K562 (cell line): Measurements from ENCODE around the gene HIF1A. TPM values are rescaled to one million over a fixed set of nuclear protein-coding genes. Genes with fewer than 3 reads are reported as not detected.

Experiments used
- ATAC-seq: fragments of 200-7000 bp; cut with Tn5 transposase; 3 replicates; pipeline ENCODE4 v1.9.1; 2020; ENCODE audit warnings: moderate library complexity
- BruUV-seq: library from RNA; stranded (reverse); fragments of 400-500 nt; replicated peaks from 2 replicates; lab custom pipeline; 2021; lab: Mats Ljungman, UMichigan
- CTCF ChIA-PET: fragments of 300-600 bp; formaldehyde crosslinking; extraction: SDS; loops from one replicate; lab custom pipeline; 2021; ENCODE audit warnings: low intra/inter-chr PET ratio; lab: Yijun Ruan, JAX
- POLR2A ChIA-PET: fragments of 300-600, 350-650 bp; sonication (Branson Sonifier 250); formaldehyde crosslinking; extraction: SDS; loops from one replicate; lab custom pipeline; 2021; ENCODE audit warnings: antibody characterized with exemption, inconsistent platforms; lab: Yijun Ruan, JAX
- DNase-seq, 4 experiments: peaks; one replicate each; pipeline versions ENCODE4 v3.0.0 to v3.0.0-alpha.2; 2011 to 2018; ENCODE audit warnings: low spot score in 3 of 4, mixed read lengths in 3 of 4; ENCODE audit errors: extremely low read depth in 1 of 4
- FAIRE-seq: peaks from 2 replicates; lab custom pipeline; 2011; peaks lifted over from hg19 to GRCh38; lab: Jason Lieb, UNC
- H2AFZ ChIP-seq: 2 replicates; pipeline ENCODE4 v1.6.0; 2011; ENCODE audit warnings: low read depth, low read length, control low read depth, inconsistent platforms
- H3K27ac ChIP-seq: fragments of 200-600 bp; 3 replicates; pipeline ENCODE4 v1.8.0; 2011; ENCODE audit warnings: low read depth, mild to moderate bottlenecking, control low read depth, inconsistent platforms, low read length, moderate library complexity, mixed read lengths; ENCODE audit errors: extremely low read depth
- H3K27me3 ChIP-seq, 2 experiments: fragments of 300-600 bp in 1 of 2; 2 replicates in 1 of 2; 3 replicates in 1 of 2; pipeline versions ENCODE4 v1.6.0 to v1.8.0; 2011; ENCODE audit warnings: inconsistent platforms in 2 of 2, low read length in 2 of 2, mild to moderate bottlenecking in 1 of 2, mixed read lengths in 1 of 2, moderate library complexity in 1 of 2; ENCODE audit not compliant: control insufficient read depth in 2 of 2, insufficient read depth in 2 of 2
- H3K36me3 ChIP-seq: fragments of 300-600 bp; 3 replicates; pipeline ENCODE4 v1.8.0; 2011; ENCODE audit warnings: mild to moderate bottlenecking, low read length, inconsistent platforms; ENCODE audit not compliant: control insufficient read depth, insufficient read depth
- H3K4me1 ChIP-seq, 2 experiments: fragments of 200-600 bp in 1 of 2; replicated peaks in 1 of 2; 2 replicates in 1 of 2; 3 replicates in 1 of 2; pipeline versions ENCODE4 v1.5.1 to v1.8.0; 2011; ENCODE audit warnings: inconsistent platforms in 2 of 2, low read length in 2 of 2, mild to moderate bottlenecking in 1 of 2, mixed read lengths in 1 of 2, moderate library complexity in 1 of 2; ENCODE audit not compliant: control insufficient read depth in 2 of 2, insufficient read depth in 2 of 2
- H3K4me2 ChIP-seq: 2 replicates; pipeline ENCODE4 v1.6.1; 2011; ENCODE audit warnings: low read length, control low read depth, inconsistent platforms, mixed read lengths; ENCODE audit not compliant: insufficient read depth
- H3K4me3 ChIP-seq: fragments of 200-600 bp; sonication (generic), shearing (Covaris generic); 2 replicates; pipeline ENCODE4 v1.5.1; 2016; ENCODE audit warnings: control low read depth, inconsistent platforms
- H3K79me2 ChIP-seq: fragments of 200-600 bp; 3 replicates; pipeline ENCODE4 v1.8.0; 2011; ENCODE audit warnings: low read length, inconsistent platforms; ENCODE audit not compliant: control insufficient read depth, insufficient read depth
- H3K9ac ChIP-seq, 2 experiments: 2 replicates each; pipeline versions ENCODE4 v1.6.0 to v1.6.1; 2011; ENCODE audit warnings: low read depth in 2 of 2, low read length in 2 of 2, control low read depth in 1 of 2, inconsistent platforms in 1 of 2, mild to moderate bottlenecking in 1 of 2, mixed read lengths in 1 of 2; ENCODE audit not compliant: insufficient read depth in 1 of 2
- H3K9me1 ChIP-seq: one replicate; pipeline ENCODE4 v1.6.0; 2011; ENCODE audit warnings: inconsistent platforms, mild to moderate bottlenecking, low read length, moderate library complexity; ENCODE audit not compliant: control insufficient read depth, insufficient read depth
- H3K9me3 ChIP-seq: replicated peaks from 2 replicates; pipeline ENCODE4 v1.5.1; 2011; ENCODE audit warnings: low read depth, low read length, inconsistent platforms; ENCODE audit not compliant: control insufficient read depth, insufficient read depth
- H4K20me1 ChIP-seq: replicated peaks from 2 replicates; pipeline ENCODE4 v1.6.1; 2011; ENCODE audit warnings: low read length, inconsistent platforms, mixed read lengths; ENCODE audit not compliant: control insufficient read depth, insufficient read depth
- ATF3 ChIP-seq, 2 experiments: fragments of 450-650 bp in 1 of 2; sonication (generic) in 1 of 2; formaldehyde crosslinking in 1 of 2; IDR thresholded peaks in 1 of 2; conservative IDR thresholded peaks in 1 of 2; 2 replicates each; pipeline versions ENCODE4 v1.6.1 to v1.8.1; 2016 to 2023; ENCODE audit warnings: mild to moderate bottlenecking in 2 of 2, moderate library complexity in 2 of 2, inconsistent platforms in 1 of 2, missing genetic modification reagents in 1 of 2
- BACH1 ChIP-seq: fragments of 200-800 bp; sonication (Bioruptor generic); IDR thresholded peaks from 2 replicates; pipeline ENCODE4 v1.6.1; 2016; ENCODE audit warnings: missing genetic modification characterization, missing compliant biosample characterization
- C11orf30 ChIP-seq: fragments of 450-650 bp; IDR thresholded peaks from 2 replicates; pipeline ENCODE4 v1.6.1; 2016; ENCODE audit warnings: low read depth, mild to moderate bottlenecking
- CBX1 ChIP-seq: sonication (generic); IDR thresholded peaks from 2 replicates; pipeline ENCODE4 v1.6.1; 2016; ENCODE audit warnings: antibody characterized with exemption, low read depth, mild to moderate bottlenecking
- CBX5 ChIP-seq: IDR thresholded peaks from 2 replicates; pipeline ENCODE4 v1.6.1; 2014; ENCODE audit warnings: low read depth, borderline replicate concordance
- EHMT2 ChIP-seq: fragments of 450-650 bp; IDR thresholded peaks from 2 replicates; pipeline ENCODE4 v1.6.1; 2018; ENCODE audit warnings: antibody characterized with exemption
- ELF2 ChIP-seq: fragments of 250-450 bp; sonication (Bioruptor Pico); IDR thresholded peaks from 2 replicates; pipeline ENCODE4 v1.5.0; 2021; ENCODE audit warnings: mild to moderate bottlenecking
- ESRRA ChIP-seq: fragments of 450-650 bp; IDR thresholded peaks from 2 replicates; pipeline ENCODE4 v1.6.1; 2014; ENCODE audit warnings: low read depth, mild to moderate bottlenecking, moderate library complexity, borderline replicate concordance
- ETV1 ChIP-seq: fragments of 450-650 bp; conservative IDR thresholded peaks from 2 replicates; pipeline ENCODE4 v1.6.1; 2016; ENCODE audit warnings: missing genetic modification characterization, control low read depth, low read depth, missing compliant biosample characterization
- HMGXB4 ChIP-seq: sonication (generic); formaldehyde crosslinking; IDR thresholded peaks from 2 replicates; pipeline ENCODE4 v1.8.1; 2023; ENCODE audit warnings: mild to moderate bottlenecking, missing genetic modification reagents
- KAT8 ChIP-seq: fragments of 450-650 bp; IDR thresholded peaks from 2 replicates; pipeline ENCODE4 v1.6.1; 2016; ENCODE audit warnings: low read depth, mild to moderate bottlenecking
- NFE2L1 ChIP-seq: fragments of 450-650 bp; IDR thresholded peaks from 2 replicates; pipeline ENCODE4 v1.6.1; 2016; ENCODE audit warnings: missing genetic modification characterization, low read depth, mild to moderate bottlenecking, missing compliant biosample characterization, moderate library complexity, borderline replicate concordance
- POLR2B ChIP-seq: fragments of 450-650 bp; IDR thresholded peaks from 2 replicates; pipeline ENCODE4 v1.6.1; 2018; ENCODE audit warnings: low read depth; ENCODE audit not compliant: partially characterized antibody
- RUNX1 ChIP-seq: sonication (generic); IDR thresholded peaks from 2 replicates; pipeline ENCODE4 v1.6.1; 2016; ENCODE audit warnings: antibody characterized with exemption, low read depth
- TFE3 ChIP-seq: fragments of 450-650 bp; formaldehyde crosslinking; IDR thresholded peaks from 2 replicates; pipeline ENCODE4 v1.4.0; 2020; ENCODE audit warnings: mild to moderate bottlenecking, mixed read lengths
- USF1 ChIP-seq: sonication (generic); formaldehyde crosslinking; IDR thresholded peaks from 2 replicates; pipeline ENCODE4 v1.9.0; 2022; ENCODE audit warnings: mild to moderate bottlenecking, missing genetic modification reagents
- XRCC3 ChIP-seq: fragments of 450-650 bp; IDR thresholded peaks from 2 replicates; pipeline ENCODE4 v1.6.1; 2017; ENCODE audit warnings: mild to moderate bottlenecking, moderate library complexity
- WGBS: fragments of 100-300 bp; shearing (Covaris generic); methylation state at CpG from one replicate; pipeline ENCODE4 v1.1.6; 2016; ENCODE audit warnings: low coverage, mixed read lengths; ENCODE audit not compliant: insufficient coverage; ENCODE audit errors: missing lambda C conversion rate; 5-methylcytosine and 5-hydroxymethylcytosine counted together
- in situ Hi-C: fragments of 300-500 bp; cut with MboI; formaldehyde crosslinking; loops from 4 replicates; pipeline ENCODE4 v1.15.0; 2018; ENCODE audit warnings: inconsistent platforms, mixed read lengths
- intact Hi-C: fragments of 100-400 bp; cut with micrococcal nuclease; formaldehyde crosslinking; loops from 2 replicates; pipeline ENCODE4 v1.14.2; 2022
- polyA plus RNA-seq, 8 experiments: library from polyadenylated mRNA; depleted of rRNA in 4 of 8; stranded (reverse) in 5 of 8; unstranded in 3 of 8; fragments of >200 nt; fragmentation: Nextera tagmentation in 2 of 8; fragmentation: Illumina TruSeq in 1 of 8; extraction: Ambion mirVana in 2 of 8; extraction: Trizol in 1 of 8; gene quantifications; 2 replicates each; pipeline versions ENCODE4 v1.2.1 to v1.2.3, GENCODE V29; 2011 to 2014; ENCODE audit warnings: inconsistent platforms in 1 of 8, missing spikeins in 1 of 8
- total RNA-seq, 7 experiments: library from RNA; depleted of rRNA in 6 of 7; stranded (reverse); fragments of >200 nt in 6 of 7; fragmentation: Illumina TruSeq in 2 of 7; extraction: Trizol in 2 of 7; gene quantifications; 2 replicates each; pipeline versions ENCODE4 v1.2.1 to v1.2.3, GENCODE V29; 2011 to 2021; ENCODE audit warnings: low replicate concordance in 1 of 7

The HIF1A gene
- total and polyA plus RNA-seq, 9 of the 15 experiments (the other 6 are each of a cell fraction or from before 2014, with no cell fraction given), result 5.9 to 35.3 (median 24.2) TPM

GRCh38 chr14:61662437-61663311, 32.6 kb upstream of the HIF1A start:
- H3K27me3 ChIP-seq, result 0 out of 5 replicates have a peak, but pooled peaks cover 0 to 3% of the 10 kb centered on the region in 2 experiments
- intact Hi-C loops (no loop called here), in situ Hi-C loops (no loop called here)
- H3K4me1 ChIP-seq, result no peaks in the 10 kb centered on the region; a peak in 1 of 5 replicates
- ChIA-PET CTCF (no interaction called here), POLR2A (no interaction called here)
- H3K9me3 ChIP-seq, result no peaks in the 10 kb centered on the region
- H3K27ac ChIP-seq, result no peak overlapping the region
- DNase-seq (peak; percentile 10 to 54 (median 14)), ATAC-seq (peak; percentile 35), FAIRE-seq (no peak)
- H3K9me1 ChIP-seq, result no peaks in the 10 kb centered on the region
- H2AFZ ChIP-seq, result no peak overlapping the region
- BruUV-seq, result no TSS peak
- H4K20me1 ChIP-seq, result no peaks in the 10 kb centered on the region
- no peak overlapping the region for H3K9ac ChIP-seq
- no peaks in the 10 kb centered on the region for H3K36me3 ChIP-seq
- no peaks in the 10 kb centered on the region for H3K79me2 ChIP-seq
- no peak overlapping the region for H3K4me2 ChIP-seq
- WGBS, result 43% methylated on average over 12 of the region's 13 CpGs
- no peak overlapping the region for H3K4me3 ChIP-seq
- TF ChIP-seq CBX5, result peak; percentile 92
- TF ChIP-seq ESRRA, result peak; percentile 80
- TF ChIP-seq POLR2B, result no peak
- peak; percentile 33; the same call in 1 of the 2 replicates for TF ChIP-seq USF1
- peak; percentile 95 for TF ChIP-seq BACH1 (tag)
- peak; percentile 70 for TF ChIP-seq NFE2L1 (tag)
- 0 out of 2 replicates have a peak, but pooled peaks have one; percentile 21 for TF ChIP-seq ETV1 (tag)
- peak; percentile 79 for TF ChIP-seq C11orf30
- TF ChIP-seq ATF3 (IDR thresholded peaks at IDR 0.05), result peak; percentile 62
- no peak for TF ChIP-seq ATF3 (CRISPR knock-in tag; conservative IDR thresholded peaks at IDR 0.05)
- TF ChIP-seq XRCC3, result no peak
- TF ChIP-seq RUNX1, result no peak
- TF ChIP-seq ELF2 (CRISPR knock-in tag), result no peak
- TF ChIP-seq CBX1, result peak; percentile 88; the same call in 1 of the 2 replicates
- TF ChIP-seq TFE3 (CRISPR knock-in tag), result peak; percentile 69
- no peak for TF ChIP-seq HMGXB4 (CRISPR knock-in tag)
- TF ChIP-seq KAT8, result no peak
- peak; percentile 86 for TF ChIP-seq EHMT2
